Neuronal stem cell (in vitro differentiated cells): ENCODE measurements around the gene FCGR3B.
"Not testable (repeated sequence)": the region's sequence is repeated elsewhere in the genome, so short reads cannot be mapped to it uniquely, and the experiment has no call there.

ENCODE experiments used
- DNase-seq: peaks from one replicate; pipeline ENCODE4 v3.0.0-alpha.2; 2013; ENCODE audit warnings: low spot score
- H2AFZ ChIP-seq: one replicate; pipeline ENCODE4 v1.6.1; 2013; ENCODE audit warnings: mild to moderate bottlenecking, low read length, inconsistent platforms
- H2AK5ac ChIP-seq: 2 replicates; pipeline ENCODE4 v1.6.1; 2013; ENCODE audit warnings: low read depth, mild to moderate bottlenecking, inconsistent platforms, low read length, moderate library complexity, mixed read lengths
- H2BK120ac ChIP-seq: 2 replicates; pipeline ENCODE4 v1.6.1; 2013; ENCODE audit warnings: low read depth, mild to moderate bottlenecking, inconsistent platforms, low read length, moderate library complexity, mixed read lengths
- H2BK12ac ChIP-seq: one replicate; pipeline ENCODE4 v1.6.1; 2013; ENCODE audit warnings: low read length, inconsistent platforms
- H2BK15ac ChIP-seq: 2 replicates; pipeline ENCODE4 v1.6.1; 2013; ENCODE audit warnings: mild to moderate bottlenecking, low read length, inconsistent platforms, mixed read lengths
- H2BK5ac ChIP-seq: one replicate; pipeline ENCODE4 v1.6.1; 2013; ENCODE audit warnings: inconsistent platforms, mild to moderate bottlenecking, low read length, moderate library complexity
- H3K14ac ChIP-seq: one replicate; pipeline ENCODE4 v1.6.1; 2013; ENCODE audit warnings: low read length, inconsistent platforms
- H3K18ac ChIP-seq: 2 replicates; pipeline ENCODE4 v1.6.1; 2013; ENCODE audit warnings: low read length, inconsistent platforms
- H3K23ac ChIP-seq: 2 replicates; pipeline ENCODE4 v1.6.1; 2013; ENCODE audit warnings: low read depth, mild to moderate bottlenecking, mixed read lengths, low read length, inconsistent platforms; ENCODE audit not compliant: poor library complexity
- H3K27ac ChIP-seq: replicated peaks from 3 replicates; pipeline ENCODE4 v1.5.1; 2013; ENCODE audit warnings: low read length, inconsistent platforms
- H3K27me3 ChIP-seq, 3 experiments: 2 replicates each; pipeline ENCODE4 v1.6.1; 2013; ENCODE audit warnings: low read length in 3 of 3, mild to moderate bottlenecking in 2 of 3, inconsistent platforms in 1 of 3, low read depth in 1 of 3, mixed read lengths in 1 of 3, moderate library complexity in 1 of 3; ENCODE audit not compliant: control insufficient read depth in 3 of 3, insufficient read depth in 3 of 3
- H3K36me3 ChIP-seq, 2 donors: replicated peaks in 1 of 2; 2 replicates each; pipeline ENCODE4 v1.6.1; 2013; ENCODE audit warnings: low read length in 2 of 2; ENCODE audit not compliant: control insufficient read depth in 2 of 2, insufficient read depth in 2 of 2
- H3K4ac ChIP-seq: 2 replicates; pipeline ENCODE4 v1.6.1; 2013; ENCODE audit warnings: inconsistent platforms, mild to moderate bottlenecking, low read length, moderate library complexity
- H3K4me1 ChIP-seq, 2 donors: 1 replicate in 1 of 2; 2 replicates in 1 of 2; pipeline ENCODE4 v1.6.1; 2013; ENCODE audit warnings: low read length in 2 of 2, low read depth in 1 of 2; ENCODE audit not compliant: control insufficient read depth in 2 of 2, insufficient read depth in 1 of 2
- H3K4me2 ChIP-seq: one replicate; pipeline ENCODE4 v1.6.1; 2013; ENCODE audit warnings: mild to moderate bottlenecking, low read length, inconsistent platforms; ENCODE audit not compliant: insufficient read depth, poor library complexity, severe bottlenecking
- H3K4me3 ChIP-seq, 2 donors: 2 replicates each; pipeline ENCODE4 v1.5.1; 2013; ENCODE audit warnings: low read length in 2 of 2, mild to moderate bottlenecking in 2 of 2, inconsistent platforms in 1 of 2, moderate library complexity in 1 of 2
- H3K79me1 ChIP-seq: one replicate; pipeline ENCODE4 v1.6.1; 2013; ENCODE audit warnings: low read depth, mild to moderate bottlenecking, inconsistent platforms, low read length, moderate library complexity
- H3K9ac ChIP-seq: one replicate; pipeline ENCODE4 v1.6.1; 2013; ENCODE audit warnings: mild to moderate bottlenecking, low read depth, low read length, inconsistent platforms; ENCODE audit not compliant: poor library complexity
- H3K9me3 ChIP-seq, 2 donors: replicated peaks in 1 of 2; 2 replicates each; pipeline versions ENCODE3 to v1.6.1; 2013; ENCODE audit warnings: low read length in 2 of 2, mild to moderate bottlenecking in 2 of 2, inconsistent platforms in 1 of 2, low read depth in 1 of 2, mixed read lengths in 1 of 2, moderate library complexity in 1 of 2; ENCODE audit not compliant: control insufficient read depth in 2 of 2, insufficient read depth in 1 of 2
- H4K8ac ChIP-seq: one replicate; pipeline ENCODE4 v1.6.1; 2013; ENCODE audit warnings: low read depth, mild to moderate bottlenecking, inconsistent platforms, low read length, moderate library complexity
- H4K91ac ChIP-seq: one replicate; pipeline ENCODE4 v1.6.1; 2013; ENCODE audit warnings: low read length, low read depth, mild to moderate bottlenecking, inconsistent platforms; ENCODE audit not compliant: poor library complexity
- WGBS, 2 donors: extraction: QIAGEN DNeasy Blood & Tissue Kit; methylation state at CpG; one replicate each; pipeline ENCODE4 v1.1.7; 2013; ENCODE audit warnings: missing lambda C conversion rate in 2 of 2, mixed read lengths in 1 of 2; ENCODE audit not compliant: insufficient read length in 2 of 2, insufficient replicate concordance in 1 of 2; ENCODE audit errors: extremely low coverage in 2 of 2; 5-methylcytosine and 5-hydroxymethylcytosine counted together

FCGR3B gene

GRCh38 chr1:161638251-161638993, 7.4 kb upstream of the FCGR3B start:
- no CpG with 5 or more reads among the region's 6 CpGs for WGBS, 2 donors
- not testable (repeated sequence) for H3K9me3 ChIP-seq, DNase-seq

GRCh38 chr1:161636976-161637375, 6.0 kb upstream of the FCGR3B start:
- H3K4me1 ChIP-seq, H2BK5ac ChIP-seq, H3K36me3 ChIP-seq, H3K79me1 ChIP-seq, H2AFZ ChIP-seq, H4K91ac ChIP-seq, H3K4me2 ChIP-seq, DNase-seq, H3K4ac ChIP-seq, H3K4me3 ChIP-seq, H3K23ac ChIP-seq, H3K27me3 ChIP-seq, H3K9ac ChIP-seq, H2BK15ac ChIP-seq, H4K8ac ChIP-seq, H2BK12ac ChIP-seq, H2AK5ac ChIP-seq, H3K9me3 ChIP-seq, H3K18ac ChIP-seq, H3K27ac ChIP-seq, H2BK120ac ChIP-seq, H3K14ac ChIP-seq: not testable (repeated sequence)
- WGBS, 2 donors = no CpG with 5 or more reads among the region's 3 CpGs

More at GRCh38 chr1:161638251-161638993, 7.4 kb upstream of the FCGR3B start:
- not testable (repeated sequence) for H2BK15ac ChIP-seq, H3K23ac ChIP-seq, H3K79me1 ChIP-seq, H2AFZ ChIP-seq, H2BK5ac ChIP-seq, H3K4me2 ChIP-seq, H4K8ac ChIP-seq, H3K4me3 ChIP-seq, H2BK12ac ChIP-seq, H3K14ac ChIP-seq, H4K91ac ChIP-seq, H3K36me3 ChIP-seq, H3K4me1 ChIP-seq, H3K27ac ChIP-seq, H3K4ac ChIP-seq, H2AK5ac ChIP-seq, H3K9ac ChIP-seq, H2BK120ac ChIP-seq, H3K27me3 ChIP-seq, H3K18ac ChIP-seq

GRCh38 chr1:161636189-161636782, 5.3 kb upstream of the FCGR3B start:
- not testable (repeated sequence) for H2BK5ac ChIP-seq, DNase-seq

DNA sequence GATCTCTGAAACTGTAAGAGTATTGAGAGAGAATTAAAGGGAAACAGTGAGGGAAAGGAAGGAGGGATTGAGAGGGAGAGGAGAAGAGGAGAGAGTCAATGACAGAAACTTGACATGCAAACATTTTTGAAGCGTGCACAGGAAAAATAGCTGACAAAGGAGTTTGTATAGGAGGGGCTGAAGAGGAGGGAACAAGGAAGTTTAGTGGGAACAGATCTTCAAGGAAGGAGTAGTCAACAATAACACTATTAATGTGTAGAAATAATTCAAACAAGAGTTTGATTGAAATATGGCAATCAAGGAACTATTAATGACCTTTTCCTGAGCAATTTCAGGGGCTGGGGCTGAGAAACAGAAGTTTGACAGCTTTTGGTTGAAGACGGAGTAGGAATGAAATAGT, 4.0 kb upstream of the FCGR3B start:
- H3K79me1 ChIP-seq, H3K14ac ChIP-seq, DNase-seq, H3K27ac ChIP-seq, H3K9ac ChIP-seq, H3K4me3 ChIP-seq, H3K36me3 ChIP-seq, H2BK15ac ChIP-seq, H3K9me3 ChIP-seq, H3K18ac ChIP-seq, H3K4me2 ChIP-seq, H2BK12ac ChIP-seq, H2BK5ac ChIP-seq, H3K23ac ChIP-seq, H3K4ac ChIP-seq, H2BK120ac ChIP-seq, H4K91ac ChIP-seq, H2AFZ ChIP-seq, H4K8ac ChIP-seq, H2AK5ac ChIP-seq, H3K27me3 ChIP-seq, H3K4me1 ChIP-seq: not testable (repeated sequence)
- WGBS, 2 donors = no CpG with 5 or more reads among the region's 2 CpGs

More at GRCh38 chr1:161636189-161636782, 5.3 kb upstream of the FCGR3B start:
- not testable (repeated sequence) for H4K8ac ChIP-seq, H3K18ac ChIP-seq, H3K4me2 ChIP-seq, H2BK15ac ChIP-seq, H4K91ac ChIP-seq, H3K79me1 ChIP-seq, H3K36me3 ChIP-seq, H2AK5ac ChIP-seq, H3K4me1 ChIP-seq, H3K9me3 ChIP-seq, H3K27ac ChIP-seq, H3K4ac ChIP-seq, H2BK12ac ChIP-seq, H3K23ac ChIP-seq, H2BK120ac ChIP-seq, H3K4me3 ChIP-seq, H2AFZ ChIP-seq, H3K14ac ChIP-seq, H3K27me3 ChIP-seq, H3K9ac ChIP-seq
- WGBS, 2 donors = no CpG with 5 or more reads among the region's 1 CpG
